SK-N-SH (cell line): ENCODE data around the gene NSDHL. TPM values are rescaled to one million over a fixed set of nuclear protein-coding genes. Genes with fewer than 3 reads are reported as not detected.

Source experiments
- CTCF ChIA-PET: fragments of 300-600, 350-600 bp; formaldehyde crosslinking; extraction: SDS; loops from one replicate; lab custom pipeline; 2021; lab: Yijun Ruan, JAX
- POLR2A ChIA-PET: fragments of 350-600 bp; sonication (Branson Sonifier 250); formaldehyde crosslinking; extraction: SDS; loops from one replicate; lab custom pipeline; 2020; ENCODE audit warnings: antibody characterized with exemption, inconsistent platforms; lab: Yijun Ruan, JAX
- DNase-seq: peaks from one replicate; pipeline ENCODE4 v3.0.0; 2012
- H2AFZ ChIP-seq: fragments of 200-600 bp; sonication (generic); 2 replicates; pipeline ENCODE4 v1.8.1; 2016; ENCODE audit warnings: antibody characterized with exemption, mild to moderate bottlenecking, low read depth
- H3F3A ChIP-seq: fragments of 200-600 bp; sonication (generic); replicated peaks from 2 replicates; pipeline ENCODE3; 2016; ENCODE audit warnings: antibody characterized with exemption, mild to moderate bottlenecking; ENCODE audit not compliant: insufficient read depth
- H3K27ac ChIP-seq, 2 experiments: fragments of 200-500 bp in 1 of 2; fragments of 200-600 bp in 1 of 2; sonication (Bioruptor generic) in 1 of 2; sonication (generic), shearing (Covaris generic) in 1 of 2; 2 replicates each; pipeline versions ENCODE4 v1.5.1 to v1.6.1; 2014 to 2016; ENCODE audit warnings: low read depth in 2 of 2, inconsistent platforms in 1 of 2, low read length in 1 of 2, mild to moderate bottlenecking in 1 of 2, mixed read lengths in 1 of 2
- H3K27me3 ChIP-seq: fragments of 200-600 bp; sonication (generic), shearing (Covaris generic); 2 replicates; pipeline ENCODE4 v1.6.1; 2016; ENCODE audit warnings: mixed run types; ENCODE audit not compliant: insufficient read depth
- H3K36me3 ChIP-seq, 2 experiments: fragments of 200-500 bp in 1 of 2; fragments of 200-600 bp in 1 of 2; sonication (Bioruptor generic) in 1 of 2; sonication (generic) in 1 of 2; replicated peaks in 1 of 2; 2 replicates each; pipeline versions ENCODE3 to v1.5.1; 2014 to 2016; ENCODE audit warnings: low read length in 1 of 2, mild to moderate bottlenecking in 1 of 2; ENCODE audit not compliant: insufficient read depth in 2 of 2, control insufficient read depth in 1 of 2
- H3K4me1 ChIP-seq, 2 experiments: fragments of 200-500 bp in 1 of 2; fragments of 200-600 bp in 1 of 2; sonication (Bioruptor generic) in 1 of 2; sonication (generic), shearing (Covaris generic) in 1 of 2; 2 replicates each; pipeline versions ENCODE4 v1.5.1 to v1.6.1; 2014 to 2016; ENCODE audit warnings: low read depth in 1 of 2, low read length in 1 of 2, mixed run types in 1 of 2; ENCODE audit not compliant: insufficient read depth in 2 of 2, control insufficient read depth in 1 of 2
- H3K4me2 ChIP-seq: fragments of 200-600 bp; sonication (generic), shearing (Covaris generic); 2 replicates; pipeline ENCODE4 v1.6.1; 2017; ENCODE audit warnings: mixed run types
- H3K4me3 ChIP-seq, 2 experiments: fragments of 200-500 bp in 1 of 2; fragments of 200-600 bp in 1 of 2; sonication (Bioruptor generic) in 1 of 2; sonication (generic), shearing (Covaris generic) in 1 of 2; 2 replicates each; pipeline versions ENCODE4 v1.5.1 to v1.8.1; 2014 to 2016; ENCODE audit warnings: low read depth in 2 of 2, inconsistent platforms in 1 of 2, low read length in 1 of 2, mild to moderate bottlenecking in 1 of 2, mixed read lengths in 1 of 2, moderate library complexity in 1 of 2
- H3K79me2 ChIP-seq: fragments of 200-600 bp; sonication (generic); 2 replicates; pipeline ENCODE4 v1.8.1; 2017; ENCODE audit warnings: mild to moderate bottlenecking; ENCODE audit not compliant: insufficient read depth
- H3K9ac ChIP-seq: fragments of 200-600 bp; sonication (generic); 2 replicates; pipeline ENCODE4 v1.6.1; 2017; ENCODE audit warnings: mixed run types
- H3K9me2 ChIP-seq: fragments of 200-600 bp; sonication (generic); 2 replicates; pipeline ENCODE4 v1.6.1; 2017; ENCODE audit warnings: mixed run types
- H3K9me3 ChIP-seq: fragments of 200-600 bp; sonication (generic); 2 replicates; pipeline ENCODE4 v1.6.1; 2017; ENCODE audit warnings: mixed run types, mild to moderate bottlenecking, moderate library complexity
- H4K20me1 ChIP-seq: fragments of 200-600 bp; sonication (generic); 2 replicates; pipeline ENCODE4 v1.6.1; 2017; ENCODE audit warnings: mild to moderate bottlenecking, mixed run types; ENCODE audit not compliant: insufficient read depth
- CHD2 ChIP-seq: fragments of 150-350 bp; IDR thresholded peaks from 2 replicates; pipeline ENCODE4 v1.6.1; 2018; ENCODE audit warnings: low read length; ENCODE audit not compliant: partially characterized antibody
- EP300 ChIP-seq, 2 experiments: IDR thresholded peaks; 2 replicates each; pipeline versions ENCODE4 v1.4.0 to v1.6.1; 2012; ENCODE audit warnings: borderline replicate concordance in 1 of 2, low read depth in 1 of 2, low read length in 1 of 2
- EZH2phosphoT487 ChIP-seq: fragments of 200-600 bp; sonication (generic); IDR thresholded peaks from 2 replicates; pipeline ENCODE4 v1.6.1; 2017; ENCODE audit warnings: low read depth, mixed run types, mild to moderate bottlenecking, antibody characterized with exemption, moderate library complexity, borderline replicate concordance
- FOSL2 ChIP-seq: IDR thresholded peaks from 2 replicates; pipeline ENCODE4 v1.4.0; 2012; ENCODE audit warnings: low read depth, mild to moderate bottlenecking, moderate library complexity, borderline replicate concordance
- FOXJ3 ChIP-seq: sonication (generic); formaldehyde crosslinking; IDR thresholded peaks from 2 replicates; pipeline ENCODE4 v1.5.1; 2020; ENCODE audit warnings: mild to moderate bottlenecking, missing genetic modification reagents
- GATA2 ChIP-seq: sonication (generic); formaldehyde crosslinking; IDR thresholded peaks from 2 replicates; pipeline ENCODE4 v1.5.0; 2020; ENCODE audit warnings: mild to moderate bottlenecking, missing genetic modification reagents
- JUND ChIP-seq: IDR thresholded peaks from 2 replicates; pipeline ENCODE4 v1.4.0; 2012
- MEF2A ChIP-seq: IDR thresholded peaks from 2 replicates; pipeline ENCODE4 v1.4.0; 2012; ENCODE audit warnings: low read depth, borderline replicate concordance
- MXI1 ChIP-seq: IDR thresholded peaks from 2 replicates; pipeline ENCODE4 v1.6.1; 2012; ENCODE audit warnings: mild to moderate bottlenecking, low read depth, low read length, improper control_type of control experiment
- SIN3A ChIP-seq: IDR thresholded peaks from 2 replicates; pipeline ENCODE4 v1.6.1; 2012; ENCODE audit warnings: low read depth, mild to moderate bottlenecking, low read length, moderate library complexity, borderline replicate concordance
- TCF12 ChIP-seq: IDR thresholded peaks from 2 replicates; pipeline ENCODE4 v1.4.0; 2012
- YY1 ChIP-seq: IDR thresholded peaks from 2 replicates; pipeline ENCODE4 v1.4.0; 2012; ENCODE audit warnings: low read depth, mild to moderate bottlenecking
- WGBS: methylation state at CpG from one replicate; pipeline ENCODE4 v1.1.6; 2017; ENCODE audit warnings: low lambda C conversion rate; 5-methylcytosine and 5-hydroxymethylcytosine counted together
- polyA plus RNA-seq, 3 experiments: library from polyadenylated mRNA; depleted of rRNA; stranded (reverse); fragments of >200 nt; gene quantifications; 2 replicates each; pipeline ENCODE4 v1.2.3, GENCODE V29; 2012
- TF ChIP-seq, protein P1 (sequence below): IDR thresholded peaks from 2 replicates; pipeline ENCODE4 v1.4.0; 2012; ENCODE audit warnings: low read depth
- TF ChIP-seq, protein P2 (sequence below): fragments of 150-350 bp; IDR thresholded peaks from 2 replicates; pipeline ENCODE4 v1.6.1; 2017; ENCODE audit warnings: antibody characterized with exemption, low read length, low read depth, borderline replicate concordance
- TF ChIP-seq, protein P3 (sequence below): IDR thresholded peaks from 2 replicates; pipeline ENCODE4 v1.4.0; 2012; ENCODE audit warnings: low read depth, borderline replicate concordance

Gene NSDHL
- polyA plus RNA-seq, 1 of the 3 experiments (the other 2 are of a cell fraction) = 24.8 TPM

DNA sequence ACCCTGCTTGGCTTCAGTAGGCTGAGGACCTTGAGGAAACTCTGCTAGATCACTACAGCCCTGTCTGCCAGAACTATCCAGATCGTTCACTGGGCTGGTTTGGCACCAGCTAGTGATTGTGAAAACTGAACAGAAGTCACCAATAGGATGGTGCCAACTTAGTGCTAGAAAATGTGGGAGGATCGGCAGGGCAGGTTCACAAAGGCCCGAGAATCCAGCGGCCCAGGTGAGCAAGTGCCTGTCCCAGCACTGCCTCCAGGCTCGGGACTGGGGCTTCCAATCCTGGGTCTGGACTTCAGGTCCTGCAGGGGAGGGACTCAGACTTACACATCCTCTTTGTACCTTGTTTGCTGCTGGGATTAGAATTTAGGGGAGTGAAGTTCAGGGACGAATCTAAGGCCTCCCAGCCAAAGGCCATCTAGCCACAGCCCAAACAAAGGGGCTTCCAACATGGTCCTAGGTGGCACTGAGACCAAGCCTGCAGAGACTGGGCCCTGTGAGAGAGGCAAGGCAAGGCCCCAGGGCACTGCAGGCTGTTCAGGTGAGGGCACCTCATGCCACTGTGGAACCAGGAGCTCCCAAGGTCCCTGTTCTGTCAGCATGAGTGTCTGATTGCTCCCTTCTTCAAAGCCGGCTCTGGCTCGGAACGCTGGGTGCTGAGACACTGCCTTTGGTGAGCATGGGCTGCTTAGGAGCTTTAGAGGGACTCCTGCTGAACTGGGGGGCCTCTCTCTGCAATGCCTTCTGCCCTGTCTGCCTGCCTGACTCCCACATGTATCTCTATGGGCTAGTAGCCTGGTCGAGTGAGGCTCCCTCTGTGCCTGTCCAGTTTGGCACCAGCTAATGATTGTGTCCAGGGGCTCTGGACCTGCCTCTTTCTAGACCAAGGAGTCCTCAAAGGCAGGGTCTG is 46.3 kb downstream of the NSDHL start (continued):
- TF ChIP-seq, protein P1, sequence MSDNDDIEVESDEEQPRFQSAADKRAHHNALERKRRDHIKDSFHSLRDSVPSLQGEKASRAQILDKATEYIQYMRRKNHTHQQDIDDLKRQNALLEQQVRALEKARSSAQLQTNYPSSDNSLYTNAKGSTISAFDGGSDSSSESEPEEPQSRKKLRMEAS = no peak
- TF ChIP-seq, protein P2, sequence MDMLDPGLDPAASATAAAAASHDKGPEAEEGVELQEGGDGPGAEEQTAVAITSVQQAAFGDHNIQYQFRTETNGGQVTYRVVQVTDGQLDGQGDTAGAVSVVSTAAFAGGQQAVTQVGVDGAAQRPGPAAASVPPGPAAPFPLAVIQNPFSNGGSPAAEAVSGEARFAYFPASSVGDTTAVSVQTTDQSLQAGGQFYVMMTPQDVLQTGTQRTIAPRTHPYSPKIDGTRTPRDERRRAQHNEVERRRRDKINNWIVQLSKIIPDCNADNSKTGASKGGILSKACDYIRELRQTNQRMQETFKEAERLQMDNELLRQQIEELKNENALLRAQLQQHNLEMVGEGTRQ = no peak
- TF ChIP-seq, all 33 proteins: peak for 0

DNA sequence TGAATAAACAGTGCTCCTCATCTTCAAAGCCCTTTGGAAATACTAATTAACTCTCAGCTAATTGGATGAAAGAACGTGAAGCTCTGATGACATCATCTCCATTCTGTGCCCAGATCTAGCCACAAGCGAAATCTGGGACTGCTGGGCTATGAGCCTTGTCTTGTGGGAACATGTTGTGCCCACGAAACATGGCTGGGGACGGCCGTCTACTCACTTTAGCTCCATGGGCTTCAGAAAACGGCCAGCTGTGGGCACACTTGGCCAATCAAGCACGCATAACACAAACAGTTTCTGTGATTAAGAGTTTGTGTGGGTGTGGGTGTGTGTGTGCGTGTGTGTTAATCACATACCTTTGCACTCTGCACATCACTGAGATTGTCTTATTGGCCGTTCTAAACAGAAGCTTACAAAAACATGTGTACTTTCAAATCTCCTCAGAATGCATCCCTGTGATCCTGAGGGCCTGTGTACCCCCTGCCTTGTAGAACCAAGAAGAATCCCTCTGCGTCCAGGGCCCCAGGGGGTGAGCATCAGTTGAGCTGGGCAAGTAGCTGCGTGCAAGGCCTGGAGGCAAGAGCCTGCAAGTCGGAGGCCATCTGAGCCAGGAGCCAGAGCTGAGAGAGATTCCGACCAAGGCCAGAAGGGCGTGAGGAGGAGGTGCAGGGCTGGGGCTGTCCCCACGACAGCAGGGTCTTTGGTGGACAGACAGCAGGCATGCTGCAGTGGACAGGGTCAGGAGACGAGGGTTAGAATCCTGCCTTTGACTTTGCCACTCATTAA is 48.3 kb downstream of the NSDHL start:
- no peaks in the 10 kb centered on the region for H3K36me3 ChIP-seq
- CTCF ChIA-PET = interaction anchor here (1.4 kb wide), 1 partner anchor 62 kb away, joined by 3 read pairs; no protein-coding TSS in a partner anchor
- POLR2A ChIA-PET = no interaction called here
- H3F3A ChIP-seq = no peaks in the 10 kb centered on the region
- no peaks in the 10 kb centered on the region for H4K20me1 ChIP-seq
- WGBS = 28% methylated on average over 12 of the region's 16 CpGs
- H3K9ac ChIP-seq = no peak overlapping the region
- TF ChIP-seq TCF12 (no peak), SIN3A (no peak)
- TF ChIP-seq, protein P2 = no peak
- H3K4me1 ChIP-seq = no peaks in the 10 kb centered on the region
- H3K27ac ChIP-seq = no peak overlapping the region
- DNase-seq = no peak
- no peak overlapping the region for H3K4me3 ChIP-seq
- peaks cover 67% of the 10 kb centered on the region; the same call in 1 of the 2 replicates for H3K27me3 ChIP-seq
- no peaks in the 10 kb centered on the region for H3K9me3 ChIP-seq
- no peaks in the 10 kb centered on the region for H3K79me2 ChIP-seq
- H3K9me2 ChIP-seq = no peaks in the 10 kb centered on the region
- no peak overlapping the region for H3K4me2 ChIP-seq
- H2AFZ ChIP-seq = no peak overlapping the region

DNA sequence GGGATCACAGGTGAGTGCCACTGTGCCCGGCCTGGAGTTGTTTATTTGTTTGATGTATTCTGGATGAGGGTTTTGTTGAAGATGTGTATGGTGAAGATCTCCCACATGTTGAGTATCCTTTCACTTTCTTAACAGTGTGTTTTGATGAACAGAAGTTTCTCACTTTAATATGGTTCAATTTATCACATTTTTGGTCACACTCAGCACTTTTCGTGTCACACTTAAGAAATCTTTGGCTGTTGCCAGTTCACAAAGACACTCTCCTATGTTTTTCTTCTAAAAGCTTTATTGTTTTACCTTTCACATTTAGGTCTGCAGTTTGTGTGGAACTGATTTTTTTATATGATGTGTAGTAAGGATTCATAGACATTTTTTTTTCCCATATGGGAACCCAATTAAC is 50.4 kb downstream of the NSDHL start:
- no peaks in the 10 kb centered on the region for H3K9me2 ChIP-seq
- CTCF ChIA-PET = no interaction called here
- no peaks in the 10 kb centered on the region for H3F3A ChIP-seq
- H3K27ac ChIP-seq = no peak overlapping the region
- H3K36me3 ChIP-seq = no peaks in the 10 kb centered on the region
- H3K9me3 ChIP-seq = no peaks in the 10 kb centered on the region
- peaks cover 63% of the 10 kb centered on the region; the same call in 1 of the 2 replicates for H3K27me3 ChIP-seq
- POLR2A ChIA-PET = no interaction called here
- no peak overlapping the region for H2AFZ ChIP-seq
- no peak overlapping the region for H3K4me3 ChIP-seq
- DNase-seq = no peak
- H3K4me1 ChIP-seq = no peaks in the 10 kb centered on the region
- H3K79me2 ChIP-seq = no peaks in the 10 kb centered on the region
- no peak overlapping the region for H3K4me2 ChIP-seq
- no peak overlapping the region for H3K9ac ChIP-seq
- TF ChIP-seq JUND (no peak), EZH2phosphoT487 (no peak), EP300 (IDR thresholded peaks at IDR 0.05; ENCODE audit: borderline replicate concordance in 1 of 2, low read depth in 1 of 2, low read length in 1 of 2) (no peak), YY1 (no peak), CHD2 (no peak), TCF12 (no peak), GATA2 (no peak), MXI1 (no peak), MEF2A (no peak), FOSL2 (no peak), FOXJ3 (no peak)
- TF ChIP-seq, protein P3, sequence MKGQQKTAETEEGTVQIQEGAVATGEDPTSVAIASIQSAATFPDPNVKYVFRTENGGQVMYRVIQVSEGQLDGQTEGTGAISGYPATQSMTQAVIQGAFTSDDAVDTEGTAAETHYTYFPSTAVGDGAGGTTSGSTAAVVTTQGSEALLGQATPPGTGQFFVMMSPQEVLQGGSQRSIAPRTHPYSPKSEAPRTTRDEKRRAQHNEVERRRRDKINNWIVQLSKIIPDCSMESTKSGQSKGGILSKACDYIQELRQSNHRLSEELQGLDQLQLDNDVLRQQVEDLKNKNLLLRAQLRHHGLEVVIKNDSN = no peak
- 27% methylated on average over 2 of the region's 2 CpGs for WGBS
- no peaks in the 10 kb centered on the region for H4K20me1 ChIP-seq
